Measurements from ENCODE around the gene SLC27A4. TPM values are rescaled to one million over a fixed set of nuclear protein-coding genes. Genes with fewer than 3 reads are reported as not detected.
A peak's percentile ranks its signal among the peaks of the same experiment; 100 is the strongest.

Gene SLC27A4
- 50.1 and 51.6 TPM in 2 replicates for total RNA-seq (2014; rRNA removed; shearing (Covaris generic))

GRCh38 chr9:128339761-128340690 is at the start of gene SLC27A4:
TSS of gene SLC27A4 (plus strand) at chr9:128340527. CDS start at chr9:128343133, 2,606 bp downstream.
- DNase-seq (ENCODE audit: low spot score): peak; percentile 90

- DNase-seq (ENCODE audit: low spot score): no peak
Measured at GRCh38 chr9:128292009-128292408, 48.3 kb upstream of the SLC27A4 start.

GRCh38 chr9:128293091-128293490 is 47.2 kb upstream of the SLC27A4 start:
- DNase-seq (ENCODE audit: low spot score): no peak

- no peak for DNase-seq (ENCODE audit: low spot score)
Measured at GRCh38 chr9:128294142-128294541, 46.2 kb upstream of the SLC27A4 start.

- DNase-seq (ENCODE audit: low spot score): no peak
Measured at GRCh38 chr9:128296340-128297220, 43.7 kb upstream of the SLC27A4 start.

GRCh38 chr9:128297221-128297773 is 43.0 kb upstream of the SLC27A4 start:
- no peak for DNase-seq (ENCODE audit: low spot score)

GRCh38 chr9:128298535-128299482 is 41.5 kb upstream of the SLC27A4 start:
- DNase-seq (ENCODE audit: low spot score): no peak

- DNase-seq (ENCODE audit: low spot score): peak; percentile 38
Measured at GRCh38 chr9:128304136-128304970, 36.0 kb upstream of the SLC27A4 start.

GRCh38 chr9:128304971-128305288 is 35.4 kb upstream of the SLC27A4 start:
- no peak for DNase-seq (ENCODE audit: low spot score)

GRCh38 chr9:128309551-128309950 is 30.8 kb upstream of the SLC27A4 start:
- DNase-seq (ENCODE audit: low spot score): no peak

- DNase-seq (ENCODE audit: low spot score): no peak
Measured at GRCh38 chr9:128310461-128310860, 29.9 kb upstream of the SLC27A4 start.

- no peak for DNase-seq (ENCODE audit: low spot score)
Measured at GRCh38 chr9:128314697-128315096, 25.6 kb upstream of the SLC27A4 start.

GRCh38 chr9:128316421-128316820 is 23.9 kb upstream of the SLC27A4 start:
- DNase-seq (ENCODE audit: low spot score): no peak

GRCh38 chr9:128317629-128318028 is 22.7 kb upstream of the SLC27A4 start:
- DNase-seq (ENCODE audit: low spot score): no peak

- no peak for DNase-seq (ENCODE audit: low spot score)
Measured at GRCh38 chr9:128321343-128321742, 19.0 kb upstream of the SLC27A4 start.

GRCh38 chr9:128321879-128322403 is 18.4 kb upstream of the SLC27A4 start:
- DNase-seq (ENCODE audit: low spot score): no peak

GRCh38 chr9:128322404-128323211 is 17.7 kb upstream of the SLC27A4 start, which contains the start of the genes COQ4 and TRUB2:
TSS of gene COQ4 (plus strand) at chr9:128322839. CDS start at chr9:128322859, 20 bp downstream.
TSS of gene TRUB2 (minus strand) at chr9:128322447. CDS start at chr9:128322408, 39 bp downstream.
- DNase-seq (ENCODE audit: low spot score): peak; percentile 93

GRCh38 chr9:128323212-128323730 is 17.1 kb upstream of the SLC27A4 start:
- no peak for DNase-seq (ENCODE audit: low spot score)

GRCh38 chr9:128323791-128324190 is 16.5 kb upstream of the SLC27A4 start:
- no peak for DNase-seq (ENCODE audit: low spot score)

Data from A172 (cell line).